ENCODE results near the gene SVIL.
"Not testable (repeated sequence)": the region's sequence is repeated elsewhere in the genome, so short reads cannot be mapped to it uniquely, and the experiment has no call there.

Gene SVIL

DNA sequence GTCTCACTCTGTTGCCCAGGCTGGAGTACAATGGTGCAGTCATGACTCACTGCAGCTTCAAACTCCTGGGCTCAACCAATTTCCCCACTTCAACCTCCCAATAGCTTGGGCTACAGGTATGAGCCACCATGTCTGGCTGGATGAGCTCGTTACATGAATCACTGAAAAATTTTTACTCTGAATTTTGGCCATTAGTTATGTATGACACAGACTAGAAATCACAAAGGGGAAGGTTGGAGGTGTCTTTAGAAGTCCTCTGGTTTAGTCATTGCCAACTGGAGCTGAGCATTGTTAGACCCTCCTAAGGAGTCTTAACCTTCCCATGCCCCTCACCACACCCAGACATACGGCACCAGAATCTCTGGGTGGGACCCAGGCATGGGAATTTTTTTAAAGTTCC lies 34.7 kb downstream of the SVIL start:
- DNase-seq (ENCODE audit: low spot score), result no peak

- no peak for DNase-seq (ENCODE audit: low spot score)
These were observed 35.9 kb downstream of the SVIL start for GRCh38 chr10:29598851-29599311.

- no peak for DNase-seq (ENCODE audit: low spot score)
These were observed 37.9 kb downstream of the SVIL start for GRCh38 chr10:29596826-29597225.

GRCh38 chr10:29596356-29596755 lies 38.4 kb downstream of the SVIL start:
- no peak for DNase-seq (ENCODE audit: low spot score)

- no peak for DNase-seq (ENCODE audit: low spot score)
These were observed 39.0 kb downstream of the SVIL start for GRCh38 chr10:29595636-29596225.

DNA sequence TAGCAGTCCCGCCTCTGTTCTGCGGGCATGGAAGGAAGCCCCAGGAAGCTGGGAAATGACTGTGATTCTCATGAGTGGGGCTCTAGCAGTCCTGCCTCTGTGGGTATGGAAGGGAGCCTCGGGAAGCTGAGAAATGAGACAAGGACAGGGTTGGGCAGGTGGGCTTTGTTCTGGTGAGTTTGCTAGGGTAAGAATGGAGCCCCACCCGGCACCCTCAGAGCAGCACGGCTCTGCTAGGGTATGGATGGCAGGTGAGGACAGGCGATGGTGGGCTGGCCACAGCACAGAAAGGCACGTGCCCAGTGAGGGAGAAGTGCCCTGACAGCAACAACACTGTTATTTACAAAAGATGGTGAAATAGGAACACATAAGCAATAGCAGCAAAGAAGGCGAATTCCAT lies 39.6 kb downstream of the SVIL start:
- no peak for DNase-seq (ENCODE audit: low spot score)

- DNase-seq (ENCODE audit: low spot score), result no peak
These were observed 43.2 kb downstream of the SVIL start for GRCh38 chr10:29591651-29591968.

- DNase-seq (ENCODE audit: low spot score), result no peak
These were observed 43.7 kb downstream of the SVIL start for GRCh38 chr10:29590915-29591650.

- no peak for DNase-seq (ENCODE audit: low spot score)
These were observed 45.9 kb downstream of the SVIL start for GRCh38 chr10:29588629-29589421.

GRCh38 chr10:29587750-29588628 lies 46.8 kb downstream of the SVIL start:
- DNase-seq (ENCODE audit: low spot score), result not testable (repeated sequence)

DNA sequence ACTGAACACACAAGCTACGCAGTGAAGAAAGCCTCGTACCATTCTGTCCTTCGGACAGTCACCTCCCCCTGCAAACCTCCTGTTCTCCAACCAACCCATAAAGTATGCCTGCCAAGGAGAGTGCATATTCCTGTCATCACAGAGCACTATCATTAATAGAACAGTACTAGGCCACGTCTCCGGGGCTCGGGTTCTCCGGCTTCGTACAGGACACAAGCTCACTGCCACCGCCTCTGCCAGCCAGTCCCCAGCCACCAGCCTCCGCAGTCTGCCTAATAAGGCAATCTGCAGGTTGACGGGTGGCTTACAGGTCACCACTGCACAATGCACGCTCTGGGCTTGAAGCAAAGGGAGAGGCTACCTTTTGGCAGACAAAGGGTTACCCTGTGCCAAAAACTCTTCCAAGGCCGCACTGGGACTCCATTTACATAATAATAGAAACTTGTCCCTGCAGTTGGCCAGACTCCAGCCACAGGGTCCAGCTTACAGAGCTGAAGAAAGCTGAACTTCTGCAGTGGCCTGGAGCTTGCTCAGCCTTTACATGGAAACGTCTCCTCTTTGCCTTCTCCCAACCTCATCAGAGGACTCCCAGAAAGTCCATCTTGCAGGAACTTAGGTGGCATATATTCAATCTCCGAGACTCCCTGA lies 47.5 kb downstream of the SVIL start:
- not testable (repeated sequence) for DNase-seq (ENCODE audit: low spot score)

DNA sequence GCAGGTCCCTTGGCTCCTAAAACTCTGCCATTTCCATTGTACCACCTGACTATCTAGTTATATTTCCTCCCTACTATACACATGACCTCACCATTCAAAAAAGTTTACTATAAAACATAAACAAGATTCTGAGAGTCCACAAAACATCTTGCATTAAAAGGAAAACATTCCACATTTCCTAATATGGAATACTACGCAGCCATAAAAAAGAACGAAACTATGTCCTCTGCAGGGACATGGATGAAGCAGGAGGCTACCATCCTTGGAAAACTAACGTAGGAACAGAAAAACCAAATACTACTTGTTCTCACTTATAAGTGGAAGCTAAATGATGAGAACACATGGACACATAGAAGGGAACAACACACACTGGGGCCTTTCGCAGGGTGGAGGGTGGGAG lies 48.3 kb downstream of the SVIL start:
- DNase-seq (ENCODE audit: low spot score), result no peak

GRCh38 chr10:29585488-29585976 lies 49.2 kb downstream of the SVIL start:
- DNase-seq (ENCODE audit: low spot score), result no peak

- DNase-seq (ENCODE audit: low spot score), result no peak
These were observed 50.3 kb downstream of the SVIL start for GRCh38 chr10:29584436-29584835.

- DNase-seq (ENCODE audit: low spot score), result no peak
These were observed 51.1 kb downstream of the SVIL start for GRCh38 chr10:29583674-29584073.

- DNase-seq (ENCODE audit: low spot score), result not testable (repeated sequence)
These were observed 52.0 kb downstream of the SVIL start for GRCh38 chr10:29582769-29583168.

- DNase-seq (ENCODE audit: low spot score), result no peak
These were observed 55.3 kb downstream of the SVIL start for GRCh38 chr10:29579455-29579970.

DNA sequence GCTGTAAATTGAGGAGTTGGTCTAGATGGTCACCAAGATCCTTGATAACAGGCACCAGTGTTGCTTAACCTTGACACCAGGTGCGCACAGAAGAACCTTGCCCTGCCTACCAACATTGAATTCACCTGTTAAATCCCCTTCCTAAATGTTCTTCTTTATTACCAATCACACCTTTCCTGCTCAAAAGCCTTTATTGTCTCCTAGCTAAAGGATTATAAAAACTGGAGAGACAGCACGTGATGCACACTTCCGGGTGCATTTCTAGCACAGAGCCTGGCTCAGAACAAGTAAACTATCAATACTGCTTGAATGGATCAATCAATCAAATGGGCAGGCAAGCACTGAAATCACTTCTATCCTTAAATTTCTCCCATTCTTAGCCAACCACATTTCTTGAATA lies 56.3 kb downstream of the SVIL start:
- DNase-seq (ENCODE audit: low spot score), result no peak

- DNase-seq (ENCODE audit: low spot score), result no peak
These were observed 58.1 kb downstream of the SVIL start for GRCh38 chr10:29576681-29577080.

DNA sequence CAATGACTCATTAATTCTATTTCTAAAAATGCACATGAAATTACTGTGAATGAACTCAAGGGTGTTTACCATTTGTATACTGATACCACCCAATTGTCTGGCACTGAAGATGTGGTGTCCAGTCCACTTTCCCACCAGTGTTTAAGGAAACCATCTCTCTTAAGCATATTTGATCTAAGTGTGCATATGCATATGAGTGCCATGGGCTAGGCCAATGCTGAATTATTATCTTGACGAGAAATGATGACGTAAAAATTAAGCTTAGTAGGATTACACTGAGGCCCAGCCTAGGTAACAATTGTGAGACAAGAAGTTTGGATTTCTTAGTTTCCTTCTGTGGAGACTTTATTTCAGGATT lies 59.7 kb downstream of the SVIL start:
- no peak for DNase-seq (ENCODE audit: low spot score)
